ENCODE measurements around the gene SORL1.

The SORL1 gene

GRCh38 chr11:121474680-121475079 lies 22.6 kb downstream of the SORL1 start:
- Histone ChIP-seq H2AFZ (ENCODE audit: low read depth) (no peak overlapping the region), H3K4me2 (no peak overlapping the region), H4K20me1 (ENCODE audit: insufficient read depth) (no peaks in the 10 kb centered on the region), H3K4me3 (IDR thresholded peaks at IDR 0.05; ENCODE audit: insufficient read depth, low read depth, low read length) (no peak overlapping the region), H3K79me2 (ENCODE audit: insufficient read depth, low read depth) (no peaks in the 10 kb centered on the region), H3K27ac (no peak overlapping the region), H3K36me3 (ENCODE audit: insufficient read depth) (no peaks in the 10 kb centered on the region), H3K27me3 (ENCODE audit: insufficient read depth, low read depth) (no peaks in the 10 kb centered on the region), H3K4me1 (ENCODE audit: low read depth, poor library complexity, severe bottlenecking) (no peaks in the 10 kb centered on the region), H3K9ac (no peak overlapping the region)
- no peak for TF ChIP-seq CTCF (conservative IDR thresholded peaks at IDR 0.05; ENCODE audit: low read depth, low read length)

GRCh38 chr11:121476379-121477032 lies 24.4 kb downstream of the SORL1 start:
- H4K20me1 ChIP-seq (ENCODE audit: insufficient read depth) = no peaks in the 10 kb centered on the region
- H3K36me3 ChIP-seq (ENCODE audit: insufficient read depth) = no peaks in the 10 kb centered on the region
- no peaks in the 10 kb centered on the region for H3K79me2 ChIP-seq (ENCODE audit: insufficient read depth, low read depth)
- H2AFZ ChIP-seq (ENCODE audit: low read depth) = no peak overlapping the region
- no peak overlapping the region for H3K27ac ChIP-seq
- no peak overlapping the region for H3K9ac ChIP-seq
- H3K4me3 ChIP-seq (IDR thresholded peaks at IDR 0.05; ENCODE audit: insufficient read depth, low read depth, low read length) = no peak overlapping the region
- no peak for TF ChIP-seq CTCF (conservative IDR thresholded peaks at IDR 0.05; ENCODE audit: low read depth, low read length)
- no peaks in the 10 kb centered on the region for H3K27me3 ChIP-seq (ENCODE audit: insufficient read depth, low read depth)
- no peak overlapping the region for H3K4me2 ChIP-seq
- H3K4me1 ChIP-seq (ENCODE audit: low read depth, poor library complexity, severe bottlenecking) = no peaks in the 10 kb centered on the region

- H3K9ac ChIP-seq = no peak overlapping the region
- H3K36me3 ChIP-seq (ENCODE audit: insufficient read depth) = no peaks in the 10 kb centered on the region
- H3K79me2 ChIP-seq (ENCODE audit: insufficient read depth, low read depth) = no peaks in the 10 kb centered on the region
- no peak overlapping the region for H3K4me3 ChIP-seq (IDR thresholded peaks at IDR 0.05; ENCODE audit: insufficient read depth, low read depth, low read length)
- no peak overlapping the region for H3K4me2 ChIP-seq
- H3K4me1 ChIP-seq (ENCODE audit: low read depth, poor library complexity, severe bottlenecking) = no peaks in the 10 kb centered on the region
- TF ChIP-seq CTCF (conservative IDR thresholded peaks at IDR 0.05; ENCODE audit: low read depth, low read length) = no peak
- no peaks in the 10 kb centered on the region for H3K27me3 ChIP-seq (ENCODE audit: insufficient read depth, low read depth)
- no peaks in the 10 kb centered on the region for H4K20me1 ChIP-seq (ENCODE audit: insufficient read depth)
- H2AFZ ChIP-seq (ENCODE audit: low read depth) = no peak overlapping the region
- H3K27ac ChIP-seq = no peak overlapping the region
Observed at GRCh38 chr11:121478226-121478894, 26.2 kb downstream of the SORL1 start.

GRCh38 chr11:121478895-121479697 lies 27.0 kb downstream of the SORL1 start:
- TF ChIP-seq CTCF (conservative IDR thresholded peaks at IDR 0.05; ENCODE audit: low read depth, low read length) = no peak
- Histone ChIP-seq H4K20me1 (ENCODE audit: insufficient read depth) (no peaks in the 10 kb centered on the region), H2AFZ (ENCODE audit: low read depth) (no peak overlapping the region), H3K27ac (no peak overlapping the region), H3K79me2 (ENCODE audit: insufficient read depth, low read depth) (no peaks in the 10 kb centered on the region), H3K4me3 (IDR thresholded peaks at IDR 0.05; ENCODE audit: insufficient read depth, low read depth, low read length) (no peak overlapping the region), H3K27me3 (ENCODE audit: insufficient read depth, low read depth) (no peaks in the 10 kb centered on the region), H3K36me3 (ENCODE audit: insufficient read depth) (no peaks in the 10 kb centered on the region), H3K4me1 (ENCODE audit: low read depth, poor library complexity, severe bottlenecking) (no peaks in the 10 kb centered on the region), H3K9ac (no peak overlapping the region), H3K4me2 (no peak overlapping the region)
